Subcutaneous adipose tissue (tissue), 4 donors: ENCODE results near the gene GPATCH4. TPM values are rescaled to one million over a fixed set of nuclear protein-coding genes. Genes with fewer than 3 reads are reported as not detected.

Experiments used
- total RNA-seq, 4 donors: library from RNA; depleted of rRNA; stranded (reverse); fragments of >200 nt; gene quantifications; one replicate each; pipeline ENCODE4 v1.1.0, GENCODE V29; 2016
- TF ChIP-seq, protein P1 (sequence below): fragments of 450-650 bp; IDR thresholded peaks from one replicate; pipeline ENCODE4 v1.5.1; 2016; ENCODE audit warnings: low read depth, mild to moderate bottlenecking, control low read depth, antibody characterized with exemption, moderate library complexity

Gene GPATCH4
- total RNA-seq, 4 donors from 2014 or later: 10.7 to 35.1 (median 21.4) TPM

DNA sequence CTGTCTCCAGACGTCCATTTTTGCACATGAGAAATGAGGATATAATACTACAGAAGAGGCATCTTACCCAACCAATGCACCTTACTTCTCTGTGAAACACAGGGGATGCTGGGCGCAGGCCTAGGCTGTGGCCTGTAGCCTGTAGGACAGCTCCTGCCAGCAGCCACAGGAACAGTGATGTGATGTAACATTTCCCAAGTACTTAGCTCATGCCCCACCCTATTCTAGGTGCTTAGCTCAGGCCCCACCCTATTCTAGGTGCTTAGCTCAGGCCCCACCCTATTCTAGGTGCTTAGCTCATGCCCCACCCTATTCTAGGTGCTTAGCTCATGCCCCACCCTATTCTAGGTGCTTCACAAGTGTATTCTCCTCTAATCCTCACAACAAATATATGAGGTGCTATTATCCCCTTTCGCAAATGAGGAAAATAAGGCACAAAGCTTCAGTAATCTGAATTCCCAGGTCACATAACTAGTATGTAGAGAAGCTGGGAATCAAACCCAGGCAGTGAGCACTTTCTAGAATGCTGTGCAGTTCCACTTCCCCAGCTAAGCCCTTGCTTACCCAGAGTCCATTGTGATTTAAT is 14.3 kb downstream of the GPATCH4 start:
- TF ChIP-seq, protein P1, sequence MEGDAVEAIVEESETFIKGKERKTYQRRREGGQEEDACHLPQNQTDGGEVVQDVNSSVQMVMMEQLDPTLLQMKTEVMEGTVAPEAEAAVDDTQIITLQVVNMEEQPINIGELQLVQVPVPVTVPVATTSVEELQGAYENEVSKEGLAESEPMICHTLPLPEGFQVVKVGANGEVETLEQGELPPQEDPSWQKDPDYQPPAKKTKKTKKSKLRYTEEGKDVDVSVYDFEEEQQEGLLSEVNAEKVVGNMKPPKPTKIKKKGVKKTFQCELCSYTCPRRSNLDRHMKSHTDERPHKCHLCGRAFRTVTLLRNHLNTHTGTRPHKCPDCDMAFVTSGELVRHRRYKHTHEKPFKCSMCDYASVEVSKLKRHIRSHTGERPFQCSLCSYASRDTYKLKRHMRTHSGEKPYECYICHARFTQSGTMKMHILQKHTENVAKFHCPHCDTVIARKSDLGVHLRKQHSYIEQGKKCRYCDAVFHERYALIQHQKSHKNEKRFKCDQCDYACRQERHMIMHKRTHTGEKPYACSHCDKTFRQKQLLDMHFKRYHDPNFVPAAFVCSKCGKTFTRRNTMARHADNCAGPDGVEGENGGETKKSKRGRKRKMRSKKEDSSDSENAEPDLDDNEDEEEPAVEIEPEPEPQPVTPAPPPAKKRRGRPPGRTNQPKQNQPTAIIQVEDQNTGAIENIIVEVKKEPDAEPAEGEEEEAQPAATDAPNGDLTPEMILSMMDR: no peak

DNA sequence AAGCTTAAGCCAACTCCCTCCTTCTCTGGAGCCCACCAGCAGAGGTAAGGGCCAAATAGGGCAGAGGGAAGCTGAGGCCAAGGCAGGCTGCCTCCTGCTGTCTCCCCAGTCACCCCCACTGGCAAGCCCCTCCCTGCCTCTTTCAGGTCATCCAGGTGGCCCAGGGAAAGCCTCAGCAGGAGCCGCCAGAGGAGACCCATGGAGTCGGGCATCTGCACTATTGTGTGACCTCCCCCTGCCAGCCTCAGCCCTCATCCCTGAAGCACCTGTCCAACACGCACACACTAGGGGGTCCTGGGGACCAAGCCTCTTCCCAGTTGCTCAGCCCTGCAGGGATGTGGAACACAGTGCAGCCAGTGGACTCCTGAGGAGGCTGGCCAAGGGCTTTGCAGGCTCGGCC is 15.0 kb downstream of the GPATCH4 start:
- TF ChIP-seq, protein P1: no peak

DNA sequence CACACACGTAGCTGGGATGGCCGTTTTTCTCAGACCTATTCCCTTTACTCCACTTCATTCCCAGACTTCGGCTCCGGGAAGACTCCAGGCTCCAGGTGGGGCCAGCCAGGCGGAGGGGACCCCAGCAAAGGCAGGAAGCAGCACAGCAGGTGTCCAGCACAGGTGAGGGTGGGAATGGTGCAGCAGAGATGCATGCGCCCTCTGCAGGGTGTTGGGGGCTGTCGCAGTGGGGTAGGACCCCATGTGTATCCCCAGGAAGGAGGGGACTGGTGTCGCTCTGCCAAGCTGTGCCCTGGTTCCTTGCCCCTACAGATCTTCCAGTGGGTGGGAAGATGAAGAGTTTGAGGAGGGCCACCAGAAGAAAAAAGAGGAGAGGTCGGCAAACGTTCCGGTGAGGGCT is 16.5 kb downstream of the GPATCH4 start:
- TF ChIP-seq, protein P1: no peak

DNA sequence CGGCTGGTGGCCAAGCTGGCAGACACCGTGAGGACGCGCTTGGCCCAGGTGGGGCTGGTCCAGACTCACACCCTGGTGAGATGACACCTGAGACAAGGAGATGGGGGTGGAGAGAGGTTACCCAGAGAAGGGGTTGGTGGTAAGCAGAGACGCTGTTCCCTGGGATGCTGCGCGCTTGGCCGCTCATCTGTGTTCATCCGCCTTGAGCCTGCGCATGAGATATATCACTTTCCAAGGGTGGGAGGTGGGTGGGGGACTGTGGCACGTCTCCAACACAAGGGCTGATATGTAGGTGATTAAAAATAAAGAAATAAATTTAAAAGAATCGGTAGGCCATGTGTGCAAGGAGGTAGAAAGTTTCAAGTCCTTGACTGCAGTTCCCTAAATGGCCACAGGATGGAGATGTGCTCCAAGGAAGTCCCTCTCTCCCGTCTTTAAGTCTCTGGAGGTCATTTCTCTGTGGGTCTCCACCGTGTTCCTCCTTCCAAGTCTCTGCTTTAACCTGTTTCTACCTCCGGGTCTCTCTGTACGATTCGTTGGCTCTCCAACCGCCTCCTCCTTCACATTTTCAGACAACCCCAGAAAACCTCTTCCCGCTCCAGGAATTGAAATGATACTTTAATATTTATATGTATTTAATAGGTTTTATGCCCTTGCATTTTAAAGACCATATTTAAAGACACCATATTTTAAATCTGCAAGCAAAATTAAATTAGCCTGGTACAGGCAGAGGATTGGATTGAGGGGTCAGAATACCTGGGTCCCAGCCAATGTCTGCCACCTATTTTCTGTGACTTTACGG is 17.3 kb downstream of the GPATCH4 start:
- TF ChIP-seq, protein P1: no peak

DNA sequence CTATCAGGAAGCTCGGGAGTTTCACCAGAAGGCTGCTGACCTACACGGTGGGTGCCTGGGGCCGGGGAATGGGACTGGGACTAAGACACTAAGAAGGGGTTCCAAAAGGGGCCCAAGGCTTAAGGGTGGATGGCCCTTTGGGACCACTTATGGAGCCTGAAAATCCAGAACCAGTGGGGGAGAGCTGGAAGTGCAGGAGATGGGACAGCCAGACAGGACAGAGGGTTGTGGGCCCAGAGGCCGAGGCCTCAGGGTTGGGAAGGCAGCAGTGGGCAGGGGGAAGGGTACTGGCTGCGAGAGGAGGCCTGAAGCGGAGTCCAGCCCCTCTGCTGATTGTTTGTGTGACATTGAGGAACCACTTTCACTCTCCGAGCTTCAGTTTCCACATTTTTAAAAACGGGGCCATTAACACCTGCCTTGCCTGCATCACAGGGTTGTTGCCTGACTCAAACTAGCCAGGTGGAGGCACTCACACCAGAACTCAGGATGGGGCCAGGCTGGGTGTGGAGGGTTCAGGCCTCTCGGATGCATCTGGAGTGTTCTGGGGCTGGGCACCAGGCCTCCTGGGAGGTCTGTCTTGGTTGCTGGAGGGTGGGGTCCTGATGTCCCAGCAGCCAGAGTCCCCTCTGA is 18.8 kb downstream of the GPATCH4 start:
- TF ChIP-seq, protein P1: no peak

DNA sequence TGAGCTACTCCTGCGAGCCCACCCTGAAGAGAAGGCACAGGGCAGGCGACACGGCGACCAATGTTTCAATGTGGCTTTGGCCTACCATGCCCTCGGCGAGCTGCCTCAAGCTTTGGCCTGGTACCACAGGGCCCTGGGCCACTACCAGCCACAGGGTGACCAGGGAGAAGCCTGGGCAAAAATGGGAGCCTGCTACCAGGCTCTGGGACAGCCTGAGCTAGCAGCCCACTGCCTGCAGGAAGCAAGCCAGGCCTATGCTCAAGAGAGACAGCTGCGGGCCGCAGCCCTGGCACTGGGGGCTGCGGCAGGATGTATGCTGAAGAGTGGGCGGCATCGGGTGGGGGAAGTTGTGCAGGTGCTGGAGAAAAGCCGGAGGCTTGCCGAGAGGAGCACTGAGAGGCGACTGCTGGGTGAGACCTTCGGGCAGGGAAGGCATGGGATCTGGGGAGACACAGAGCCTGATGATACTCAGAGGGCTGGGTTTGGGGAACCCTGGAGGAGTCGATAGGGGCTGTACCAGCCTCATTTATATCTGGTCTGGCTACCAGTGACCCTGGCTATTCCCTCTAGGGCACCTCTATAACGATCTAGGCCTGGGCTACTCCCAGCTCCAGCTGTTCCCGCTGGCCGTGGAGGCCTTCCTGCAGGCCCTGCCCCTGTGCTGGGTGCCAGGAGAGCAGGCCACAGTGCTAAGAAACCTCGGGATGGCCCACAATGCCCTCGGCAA is 19.5 kb downstream of the GPATCH4 start:
- TF ChIP-seq, protein P1: no peak

DNA sequence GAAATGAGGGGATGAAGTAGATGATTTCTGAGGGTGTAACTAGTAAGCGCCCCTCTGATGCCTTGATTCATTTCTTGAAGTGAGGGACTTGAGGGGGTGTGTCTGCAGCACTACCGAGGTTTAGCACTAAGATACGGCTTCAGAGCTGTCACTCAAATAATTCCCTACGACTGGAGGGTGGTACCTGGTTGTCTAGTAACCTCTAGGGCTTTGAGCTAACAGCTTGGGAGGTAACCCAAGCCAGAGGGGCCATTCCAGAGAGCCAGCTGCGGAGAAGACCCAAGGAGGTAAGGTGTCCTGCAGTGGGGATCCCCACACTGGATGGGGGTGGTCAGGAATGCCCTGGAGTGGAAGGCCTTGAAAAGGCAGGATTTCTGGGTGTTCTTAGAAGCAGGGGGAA is 21.8 kb downstream of the GPATCH4 start, which contains the start of gene TTC24:
Gene TTC24 (plus strand): TSS at position 252 of the 400 bp plus-strand sequence. CDS start 1,642 bp downstream, outside the sequence.
- TF ChIP-seq, protein P1: no peak
